Right cardiac atrium (tissue), 5 donors: ENCODE data around the gene ANK3. TPM values are rescaled to one million over a fixed set of nuclear protein-coding genes. Genes with fewer than 3 reads are reported as not detected.

Experiments
- ATAC-seq, 2 donors: fragments of 200-7000 bp; cut with Tn5 transposase; one replicate each; pipeline versions ENCODE4 v1.8.0 to v1.9.1; 2020; ENCODE audit warnings: moderate library complexity in 2 of 2, mild to moderate bottlenecking in 1 of 2
- DNase-seq, 3 donors: peaks; one replicate each; pipeline ENCODE4 v3.0.0-alpha.2; 2020
- H3K27ac ChIP-seq: one replicate; pipeline ENCODE4 v1.5.1; 2013; ENCODE audit warnings: mild to moderate bottlenecking, low read length, control low read depth, moderate library complexity
- H3K27me3 ChIP-seq: one replicate; pipeline ENCODE4 v1.6.1; 2013; ENCODE audit not compliant: control insufficient read depth, insufficient read depth
- H3K4me1 ChIP-seq: one replicate; pipeline ENCODE4 v1.6.1; 2013; ENCODE audit warnings: low read length; ENCODE audit not compliant: control insufficient read depth, insufficient read depth
- H3K4me3 ChIP-seq: one replicate; pipeline ENCODE4 v1.5.1; 2013; ENCODE audit warnings: low read length, control low read depth
- H3K9me3 ChIP-seq: one replicate; pipeline ENCODE4 v1.6.1; 2013; ENCODE audit warnings: low read length; ENCODE audit not compliant: control insufficient read depth
- WGBS: extraction: QIAGEN DNeasy Blood & Tissue Kit; methylation state at CpG from one replicate; pipeline ENCODE4 v1.1.7; 2013; 5-methylcytosine and 5-hydroxymethylcytosine counted together
- intact Hi-C, 4 donors: fragments of 100-400 bp; cut with DNase I; formaldehyde crosslinking; loops; one replicate each; pipeline versions ENCODE4 v1.11.0 to v1.14.0; 2022 to 2023
- polyA plus RNA-seq: library from polyadenylated mRNA; stranded (reverse); fragments of 200-250 nt; gene quantifications from one replicate; pipeline ENCODE4 v1.2.3, GENCODE V29; 2013
- total RNA-seq, 4 donors: library from RNA; stranded (reverse); fragmentation: NEBNext Ultra II Directional; extraction: Animal tissue kit (Norgen Biotek cat#: 25700); gene quantifications; one replicate each; pipeline ENCODE4 v1.2.1, GENCODE V29; 2021
- donor health status: healthy with polysubstance abuse.
- donor health status: DM: no; HTN: yes; CAD: no.
- donor health status: DM: no; HTN: no; CAD: no.
- donor health status: DM: no; HTN: yes; CAD: no; lungs with severe emphysema.
- donor health status: DM: yes; HTN: yes; CAD: no.

Gene ANK3
- total and polyA plus RNA-seq, 5 donors, result 59.8 to 196 (median 171) TPM

- intact Hi-C loops, result loop anchor here in 2 of 4 donors (10.0 kb wide), 2 partner anchors 122 to 142 kb away; no protein-coding TSS in a partner anchor
- Histone ChIP-seq H3K9me3 (no peaks in the 10 kb centered on the region), H3K4me3 (no peak overlapping the region), H3K27me3 (no peaks in the 10 kb centered on the region), H3K4me1 (no peaks in the 10 kb centered on the region), H3K27ac (no peak overlapping the region)
- WGBS, result 60% methylated on average over 2 of the region's 2 CpGs
- no peak for ATAC-seq
- no peak for DNase-seq
Observed at GRCh38 chr10:60426425-60426824, 36.8 kb upstream of the ANK3 start.

- H3K4me1 ChIP-seq, result no peaks in the 10 kb centered on the region
- intact Hi-C loops, result loop anchor here in 2 of 4 donors (10.0 kb wide), 2 partner anchors 121 to 141 kb away; no protein-coding TSS in a partner anchor
- ATAC-seq (no peak), DNase-seq (no peak)
- WGBS, result 79% methylated on average over 3 of the region's 3 CpGs
- H3K4me3 ChIP-seq, result no peak overlapping the region
- no peak overlapping the region for H3K27ac ChIP-seq
- no peaks in the 10 kb centered on the region for H3K9me3 ChIP-seq
- H3K27me3 ChIP-seq, result no peaks in the 10 kb centered on the region
Observed at GRCh38 chr10:60425392-60426110, 35.9 kb upstream of the ANK3 start.

GRCh38 chr10:60424971-60425370 is 35.3 kb upstream of the ANK3 start:
- H3K27ac ChIP-seq, result no peak overlapping the region
- no peaks in the 10 kb centered on the region for H3K4me1 ChIP-seq
- H3K4me3 ChIP-seq, result no peak overlapping the region
- no peaks in the 10 kb centered on the region for H3K27me3 ChIP-seq
- 66% methylated on average over 4 of the region's 4 CpGs for WGBS
- ATAC-seq (no peak), DNase-seq (no peak)
- no peaks in the 10 kb centered on the region for H3K9me3 ChIP-seq
- intact Hi-C loops, result loop anchor here in 2 of 4 donors (10.0 kb wide), 2 partner anchors 120 to 140 kb away; no protein-coding TSS in a partner anchor

- intact Hi-C loops, result loop anchor here in 2 of 4 donors (10.0 kb wide), 2 partner anchors 119 to 139 kb away; no protein-coding TSS in a partner anchor
- Histone ChIP-seq H3K27ac (no peak overlapping the region), H3K4me3 (no peak overlapping the region), H3K4me1 (no peaks in the 10 kb centered on the region), H3K27me3 (no peaks in the 10 kb centered on the region), H3K9me3 (no peaks in the 10 kb centered on the region)
- no peak for ATAC-seq
- 70% methylated on average over 1 of the region's 1 CpG for WGBS
- DNase-seq, result no peak
Observed at GRCh38 chr10:60423920-60424319, 34.2 kb upstream of the ANK3 start.

- no peak for DNase-seq
- ATAC-seq, result no peak
- Histone ChIP-seq H3K27ac (no peak overlapping the region), H3K4me1 (no peaks in the 10 kb centered on the region), H3K4me3 (no peak overlapping the region), H3K9me3 (no peaks in the 10 kb centered on the region), H3K27me3 (no peaks in the 10 kb centered on the region)
- 83% methylated on average over 5 of the region's 5 CpGs for WGBS
- intact Hi-C loops, result loop anchor here in 2 of 4 donors (10.0 kb wide), 2 partner anchors 118 to 138 kb away; no protein-coding TSS in a partner anchor
Observed at GRCh38 chr10:60422809-60423208, 33.1 kb upstream of the ANK3 start.

- no peaks in the 10 kb centered on the region for H3K4me1 ChIP-seq
- 56% methylated on average over 5 of the region's 5 CpGs for WGBS
- intact Hi-C loops, result loop anchor here in 2 of 4 donors (10.0 kb wide), 2 partner anchors 116 to 136 kb away; no protein-coding TSS in a partner anchor
Observed at GRCh38 chr10:60420991-60421894, 31.6 kb upstream of the ANK3 start.

GRCh38 chr10:60419249-60419648 is 29.6 kb upstream of the ANK3 start:
- Histone ChIP-seq H3K9me3 (no peaks in the 10 kb centered on the region), H3K4me1 (no peaks in the 10 kb centered on the region), H3K4me3 (no peak overlapping the region), H3K27ac (no peak overlapping the region), H3K27me3 (no peaks in the 10 kb centered on the region)
- ATAC-seq (no peak), DNase-seq (no peak)
- intact Hi-C loops, result no loop called here

More at GRCh38 chr10:60420991-60421894, 31.6 kb upstream of the ANK3 start:
- Histone ChIP-seq H3K9me3 (no peaks in the 10 kb centered on the region), H3K4me3 (no peak overlapping the region), H3K27ac (no peak overlapping the region), H3K27me3 (no peaks in the 10 kb centered on the region)
- ATAC-seq (no peak), DNase-seq (no peak)

GRCh38 chr10:60417901-60418300 is 28.2 kb upstream of the ANK3 start:
- H3K4me1 ChIP-seq, result no peaks in the 10 kb centered on the region
- 87% methylated on average over 1 of the region's 1 CpG for WGBS
- no peak overlapping the region for H3K27ac ChIP-seq
- DNase-seq (no peak), ATAC-seq (no peak)
- no peaks in the 10 kb centered on the region for H3K27me3 ChIP-seq
- no peaks in the 10 kb centered on the region for H3K9me3 ChIP-seq
- no peak overlapping the region for H3K4me3 ChIP-seq
- intact Hi-C loops, result no loop called here

- WGBS, result 71% methylated on average over 2 of the region's 2 CpGs
- intact Hi-C loops, result no loop called here
- no peak overlapping the region for H3K27ac ChIP-seq
- ATAC-seq (no peak), DNase-seq (no peak)
- H3K4me1 ChIP-seq, result no peaks in the 10 kb centered on the region
- no peaks in the 10 kb centered on the region for H3K27me3 ChIP-seq
- no peaks in the 10 kb centered on the region for H3K9me3 ChIP-seq
- no peak overlapping the region for H3K4me3 ChIP-seq
Observed at GRCh38 chr10:60417024-60417423, 27.3 kb upstream of the ANK3 start.

GRCh38 chr10:60414877-60415585 is 25.4 kb upstream of the ANK3 start:
- intact Hi-C loops, result no loop called here
- ATAC-seq (no peak), DNase-seq (no peak)
- WGBS, result 68% methylated on average over 12 of the region's 12 CpGs
- H3K27me3 ChIP-seq, result no peaks in the 10 kb centered on the region
- no peaks in the 10 kb centered on the region for H3K9me3 ChIP-seq
- no peaks in the 10 kb centered on the region for H3K4me1 ChIP-seq
- no peak overlapping the region for H3K27ac ChIP-seq
- H3K4me3 ChIP-seq, result no peak overlapping the region
